Epithelial cell of esophagus (primary cell): ENCODE data around the gene PRCC.

ENCODE experiments used
- DNase-seq: peaks from one replicate; pipeline ENCODE4 v3.0.0; 2010; ENCODE audit warnings: low read depth
- H3K4me3 ChIP-seq: 2 replicates; pipeline ENCODE4 v1.5.1; 2011; ENCODE audit warnings: mild to moderate bottlenecking, low read length, control low read depth
- CTCF ChIP-seq: IDR thresholded peaks from 2 replicates; pipeline ENCODE4 v1.5.1; 2011; ENCODE audit warnings: low read depth, mild to moderate bottlenecking, low read length, control low read depth, inconsistent platforms; ENCODE audit not compliant: insufficient read depth; ENCODE audit errors: missing control alignments

The PRCC gene

GRCh38 chr1:156849151-156849496 lies 81.8 kb downstream of the PRCC start:
- no peak overlapping the region for H3K4me3 ChIP-seq
- TF ChIP-seq CTCF, result no peak
- no peak for DNase-seq
